HepG2 (cell line): ENCODE results near the gene GABBR2. TPM values are rescaled to one million over a fixed set of nuclear protein-coding genes. Genes with fewer than 3 reads are reported as not detected.

Experiments
- ATAC-seq: fragments of 200-7000 bp; cut with Tn5 transposase; 3 replicates; pipeline ENCODE4 v1.9.1; 2020; ENCODE audit warnings: mild to moderate bottlenecking, moderate library complexity
- BruUV-seq: library from RNA; stranded (reverse); fragments of 400-500 nt; replicated peaks from 2 replicates; lab custom pipeline; 2021; lab: Mats Ljungman, UMichigan
- CTCF ChIA-PET: fragments of 300-600 bp; formaldehyde crosslinking; extraction: SDS; loops from one replicate; lab custom pipeline; 2021; ENCODE audit warnings: low total read pairs, inconsistent platforms, low intra/inter-chr PET ratio; lab: Yijun Ruan, JAX
- POLR2A ChIA-PET: fragments of 350-600 bp; sonication (Branson Sonifier 250); formaldehyde crosslinking; loops from one replicate; lab custom pipeline; 2020; ENCODE audit warnings: antibody characterized with exemption, inconsistent platforms; lab: Yijun Ruan, JAX
- DNase-seq: peaks from one replicate; pipeline ENCODE4 v3.0.0-alpha.2; 2015; ENCODE audit warnings: low spot score
- FAIRE-seq: peaks from 3 replicates; lab custom pipeline; 2011; peaks lifted over from hg19 to GRCh38; lab: Jason Lieb, UNC
- H2AFZ ChIP-seq: one replicate; pipeline ENCODE4 v1.6.1; 2011; ENCODE audit warnings: low read length, inconsistent platforms
- H3K27ac ChIP-seq: fragments of 300-600 bp; 3 replicates; pipeline ENCODE4 v1.8.0; 2011; ENCODE audit warnings: mixed run types, mild to moderate bottlenecking, mixed read lengths, low read length, inconsistent platforms; ENCODE audit not compliant: insufficient read depth; ENCODE audit errors: extremely low read length
- H3K27me3 ChIP-seq, 2 experiments: fragments of 200-600 bp in 1 of 2; 2 replicates in 1 of 2; 3 replicates in 1 of 2; pipeline versions ENCODE4 v1.6.0 to v1.8.0; 2011; ENCODE audit warnings: low read length in 2 of 2, mild to moderate bottlenecking in 2 of 2, moderate library complexity in 2 of 2, inconsistent platforms in 1 of 2; ENCODE audit not compliant: insufficient read depth in 2 of 2, control insufficient read depth in 1 of 2
- H3K36me3 ChIP-seq, 2 experiments: fragments of 200-600 bp in 1 of 2; replicated peaks in 1 of 2; 2 replicates in 1 of 2; 3 replicates in 1 of 2; pipeline versions ENCODE4 v1.5.1 to v1.8.0; 2011; ENCODE audit warnings: low read length in 2 of 2, inconsistent platforms in 1 of 2; ENCODE audit not compliant: insufficient read depth in 2 of 2, control insufficient read depth in 1 of 2
- H3K4me1 ChIP-seq: 2 replicates; pipeline ENCODE4 v1.5.1; 2012; ENCODE audit warnings: low read length, inconsistent platforms; ENCODE audit not compliant: insufficient read depth
- H3K4me2 ChIP-seq: 2 replicates; pipeline ENCODE4 v1.6.0; 2011; ENCODE audit warnings: low read depth, low read length, inconsistent platforms
- H3K4me3 ChIP-seq, 3 experiments: fragments of 200-600 bp in 1 of 3; sonication (generic), shearing (Covaris generic) in 1 of 3; replicated peaks in 1 of 3; 2 replicates each; pipeline ENCODE4 v1.5.1; 2011 to 2016; ENCODE audit warnings: low read length in 3 of 3, inconsistent platforms in 2 of 3, low read depth in 2 of 3, mild to moderate bottlenecking in 2 of 3, control low read depth in 1 of 3, mixed read lengths in 1 of 3; ENCODE audit not compliant: insufficient read depth in 1 of 3
- H3K79me2 ChIP-seq: one replicate; pipeline ENCODE4 v1.6.1; 2011; ENCODE audit warnings: low read length, inconsistent platforms; ENCODE audit not compliant: insufficient read depth
- H3K9ac ChIP-seq: 2 replicates; pipeline ENCODE4 v1.6.0; 2011; ENCODE audit warnings: mild to moderate bottlenecking, low read depth, low read length, inconsistent platforms; ENCODE audit not compliant: insufficient read depth
- H3K9me3 ChIP-seq: 2 replicates; pipeline ENCODE4 v1.5.1; 2012; ENCODE audit warnings: mild to moderate bottlenecking, low read length
- H4K20me1 ChIP-seq: 2 replicates; pipeline ENCODE4 v1.6.0; 2011; ENCODE audit warnings: inconsistent platforms, mild to moderate bottlenecking, low read length, moderate library complexity; ENCODE audit not compliant: insufficient read depth
- DZIP1 ChIP-seq: sonication (generic); formaldehyde crosslinking; IDR thresholded peaks from 2 replicates; pipeline ENCODE4 v1.5.0; 2020; ENCODE audit warnings: mild to moderate bottlenecking, missing genetic modification reagents
- MAFK ChIP-seq, 2 experiments: IDR thresholded peaks in 1 of 2; conservative IDR thresholded peaks in 1 of 2; 2 replicates each; pipeline ENCODE4 v1.6.1; 2011; ENCODE audit warnings: improper control_type of control experiment in 2 of 2, low read length in 2 of 2
- TCF12 ChIP-seq, 2 experiments: fragments of 450-650 bp in 1 of 2; sonication (generic) in 1 of 2; formaldehyde crosslinking in 1 of 2; IDR thresholded peaks; 2 replicates each; pipeline versions ENCODE4 v1.6.1 to v1.8.0; 2017 to 2022; ENCODE audit warnings: antibody characterized with exemption in 1 of 2, mild to moderate bottlenecking in 1 of 2, missing genetic modification reagents in 1 of 2, moderate library complexity in 1 of 2
- ZNF251 ChIP-seq: sonication (generic); formaldehyde crosslinking; IDR thresholded peaks from 2 replicates; pipeline ENCODE4 v1.9.0; 2021; ENCODE audit warnings: mild to moderate bottlenecking, missing genetic modification reagents
- ZNF430 ChIP-seq: sonication (generic); formaldehyde crosslinking; IDR thresholded peaks from 2 replicates; pipeline ENCODE4 v1.9.0; 2021; ENCODE audit warnings: mild to moderate bottlenecking, missing genetic modification reagents
- ZNF607 ChIP-seq: sonication (generic); formaldehyde crosslinking; IDR thresholded peaks from 2 replicates; pipeline ENCODE4 v1.5.1; 2020; ENCODE audit warnings: missing genetic modification reagents, mild to moderate bottlenecking, borderline replicate concordance
- WGBS: methylation state at CpG from one replicate; pipeline ENCODE4 v1.1.6; 2017; ENCODE audit warnings: low lambda C conversion rate; 5-methylcytosine and 5-hydroxymethylcytosine counted together
- in situ Hi-C: cut with HindIII; loops from 2 replicates; pipeline ENCODE4 v1.10.0; 2017; ENCODE audit warnings: low pct_unique_long_range_greater_than_20kb; ENCODE audit not compliant: extremely low pct_ligation_motif_present
- intact Hi-C: fragments of 100-400 bp; cut with micrococcal nuclease; formaldehyde crosslinking; loops from one replicate; pipeline ENCODE4 v1.10.0; 2022; ENCODE audit not compliant: unreplicated experiment
- polyA plus RNA-seq, 8 experiments: library from polyadenylated mRNA; depleted of rRNA in 3 of 8; stranded (reverse) in 7 of 8; unstranded in 1 of 8; fragments of >200 nt; fragmentation: Illumina TruSeq in 4 of 8; extraction: Trizol in 4 of 8; gene quantifications; 2 replicates each; pipeline versions ENCODE4 v1.2.1 to v1.2.3, GENCODE V29; 2011 to 2016; ENCODE audit warnings: low read depth in 4 of 8, missing spikeins in 1 of 8, mixed read lengths in 1 of 8; ENCODE audit not compliant: insufficient read depth in 1 of 8
- total RNA-seq, 5 experiments: library from RNA; depleted of rRNA; stranded (reverse); fragments of >200 nt; fragmentation: Illumina TruSeq; extraction: Trizol; gene quantifications; 2 replicates each; pipeline ENCODE4 v1.2.3, GENCODE V29; 2016; ENCODE audit warnings: low read depth in 1 of 5

GABBR2 gene
- total and polyA plus RNA-seq, 2 of the 13 experiments (the other 11 are each of a cell fraction or from before 2014, with no cell fraction given): 0.02 TPM; not detected in 1

- H3K9me3 ChIP-seq: no peaks in the 10 kb centered on the region
- no peak overlapping the region for H3K9ac ChIP-seq
- BruUV-seq: no TSS peak
- no peaks in the 10 kb centered on the region for H3K4me1 ChIP-seq
- no peak for DNase-seq
- H3K79me2 ChIP-seq: no peaks in the 10 kb centered on the region
- no peak for FAIRE-seq
- H3K27ac ChIP-seq: no peak overlapping the region
- ChIA-PET POLR2A (no interaction called here), CTCF (no interaction called here)
- H3K4me3 ChIP-seq: no peak overlapping the region
- no CpG with 5 or more reads among the region's 1 CpG for WGBS
- peaks cover 1 to 12% of the 10 kb centered on the region in 2 experiments; a peak in 2 of 5 replicates for H3K27me3 ChIP-seq
- no peak for TF ChIP-seq ZNF607 (CRISPR knock-in tag)
- no peak for TF ChIP-seq ZNF430 (CRISPR knock-in tag)
- TF ChIP-seq MAFK (conservative IDR thresholded peaks at IDR 0.05 in 1 of 2, IDR thresholded peaks at IDR 0.05 in 1 of 2; ENCODE audit: low read length in 2 of 2): no peak
- TF ChIP-seq TCF12 (IDR thresholded peaks at IDR 0.05): no peak
- no peak for TF ChIP-seq TCF12 (CRISPR knock-in tag; IDR thresholded peaks at IDR 0.05)
- TF ChIP-seq DZIP1 (CRISPR knock-in tag): no peak
- no peak for TF ChIP-seq ZNF251 (CRISPR knock-in tag)
- no peaks in the 10 kb centered on the region for H3K36me3 ChIP-seq
- in situ Hi-C loops: no loop called here
- H3K4me2 ChIP-seq: no peak overlapping the region
- no peaks in the 10 kb centered on the region for H4K20me1 ChIP-seq
- ATAC-seq: no peak
- H2AFZ ChIP-seq: no peak overlapping the region
- intact Hi-C loops: no loop called here
These were observed 18.0 kb downstream of the GABBR2 start for GRCh38 chr9:98690686-98691085.
